H9 (cell line): ENCODE measurements around the gene WRAP73. TPM values are rescaled to one million over a fixed set of nuclear protein-coding genes. Genes with fewer than 3 reads are reported as not detected.

Source experiments
- DNase-seq: peaks from one replicate; pipeline ENCODE4 v3.0.0-alpha.2; 2017
- H2AFZ ChIP-seq: one replicate; pipeline ENCODE4 v1.6.1; 2013; ENCODE audit warnings: mild to moderate bottlenecking, low read length, control low read depth, moderate library complexity
- H2AK5ac ChIP-seq: 2 replicates; pipeline ENCODE4 v1.6.1; 2013; ENCODE audit warnings: low read length, control low read depth, mixed read lengths; ENCODE audit not compliant: insufficient read length
- H2BK120ac ChIP-seq: one replicate; pipeline ENCODE4 v1.6.1; 2013; ENCODE audit warnings: low read depth, mild to moderate bottlenecking, low read length, control low read depth, inconsistent platforms; ENCODE audit not compliant: poor library complexity, severe bottlenecking
- H2BK12ac ChIP-seq: 2 replicates; pipeline ENCODE4 v1.6.1; 2013; ENCODE audit warnings: low read length, control low read depth, mixed read lengths, low read depth; ENCODE audit not compliant: insufficient read length
- H2BK15ac ChIP-seq: 2 replicates; pipeline ENCODE4 v1.6.1; 2013; ENCODE audit warnings: low read depth, low read length, control low read depth
- H2BK20ac ChIP-seq: one replicate; pipeline ENCODE4 v1.6.1; 2013; ENCODE audit warnings: low read depth, mild to moderate bottlenecking, low read length, control low read depth, inconsistent platforms; ENCODE audit not compliant: poor library complexity, severe bottlenecking
- H2BK5ac ChIP-seq: 2 replicates; pipeline ENCODE4 v1.6.1; 2013; ENCODE audit warnings: low read length, control low read depth, mixed read lengths; ENCODE audit not compliant: insufficient read length
- H3K14ac ChIP-seq: 2 replicates; pipeline ENCODE4 v1.6.1; 2013; ENCODE audit warnings: low read length, control low read depth; ENCODE audit not compliant: insufficient read depth
- H3K18ac ChIP-seq: 2 replicates; pipeline ENCODE4 v1.6.1; 2013; ENCODE audit warnings: low read depth, mild to moderate bottlenecking, mixed read lengths, low read length, control low read depth; ENCODE audit not compliant: insufficient read length
- H3K23ac ChIP-seq: 2 replicates; pipeline ENCODE4 v1.6.1; 2013; ENCODE audit warnings: low read length, control low read depth, mixed read lengths, low read depth; ENCODE audit not compliant: insufficient read length
- H3K23me2 ChIP-seq: 2 replicates; pipeline ENCODE4 v1.6.1; 2013; ENCODE audit warnings: low read depth, mild to moderate bottlenecking, mixed read lengths, low read length, control low read depth; ENCODE audit not compliant: insufficient read length, poor library complexity, severe bottlenecking
- H3K27ac ChIP-seq: 2 replicates; pipeline ENCODE4 v1.5.1; 2013; ENCODE audit warnings: low read length, control low read depth, mixed read lengths, low read depth; ENCODE audit not compliant: insufficient read length
- H3K27me3 ChIP-seq: 2 replicates; pipeline ENCODE4 v1.6.1; 2013; ENCODE audit warnings: low read length, control low read depth, inconsistent platforms; ENCODE audit not compliant: insufficient read depth
- H3K4ac ChIP-seq: 2 replicates; pipeline ENCODE4 v1.6.1; 2013; ENCODE audit warnings: low read depth, mild to moderate bottlenecking, control low read depth, inconsistent platforms, low read length, moderate library complexity
- H3K4me1 ChIP-seq: 2 replicates; pipeline ENCODE4 v1.6.1; 2013; ENCODE audit warnings: low read length, control low read depth, inconsistent platforms; ENCODE audit not compliant: insufficient read depth
- H3K4me2 ChIP-seq: 2 replicates; pipeline ENCODE4 v1.6.1; 2013; ENCODE audit warnings: low read length, control low read depth, mixed read lengths; ENCODE audit not compliant: insufficient read length, insufficient read depth
- H3K56ac ChIP-seq: 2 replicates; pipeline ENCODE4 v1.6.1; 2013; ENCODE audit warnings: low read depth, mild to moderate bottlenecking, mixed read lengths, low read length, control low read depth; ENCODE audit not compliant: insufficient read length
- H3K79me1 ChIP-seq: 2 replicates; pipeline ENCODE4 v1.6.1; 2013; ENCODE audit warnings: low read depth, mild to moderate bottlenecking, moderate library complexity, low read length, control low read depth, inconsistent platforms; ENCODE audit not compliant: insufficient read depth, poor library complexity, severe bottlenecking
- H3K79me2 ChIP-seq: 2 replicates; pipeline ENCODE4 v1.6.1; 2013; ENCODE audit warnings: low read length, control low read depth, inconsistent platforms; ENCODE audit not compliant: insufficient read depth
- H3K9ac ChIP-seq: 2 replicates; pipeline ENCODE4 v1.6.1; 2013; ENCODE audit warnings: low read length, control low read depth, mixed read lengths; ENCODE audit not compliant: insufficient read length; ENCODE audit errors: extremely low read depth
- H3K9me3 ChIP-seq: one replicate; pipeline ENCODE4 v1.6.1; 2013; ENCODE audit warnings: low read depth, low read length, inconsistent platforms; ENCODE audit not compliant: control insufficient read depth
- H3T11ph ChIP-seq: one replicate; pipeline ENCODE4 v1.6.1; 2013; ENCODE audit warnings: mild to moderate bottlenecking, low read length, control low read depth, inconsistent platforms
- H4K20me1 ChIP-seq: one replicate; pipeline ENCODE4 v1.6.1; 2013; ENCODE audit not compliant: control insufficient read depth, insufficient read length, insufficient read depth
- H4K5ac ChIP-seq: 2 replicates; pipeline ENCODE4 v1.6.1; 2013; ENCODE audit warnings: low read depth, mild to moderate bottlenecking, mixed read lengths, low read length, control low read depth; ENCODE audit not compliant: insufficient read length
- H4K8ac ChIP-seq: replicated peaks from 2 replicates; pipeline ENCODE4 v1.6.1; 2013; ENCODE audit warnings: low read length, control low read depth, mixed read lengths, low read depth; ENCODE audit not compliant: insufficient read length
- H4K91ac ChIP-seq: 2 replicates; pipeline ENCODE4 v1.6.1; 2013; ENCODE audit warnings: low read depth, mild to moderate bottlenecking, moderate library complexity, mixed read lengths, low read length, control low read depth; ENCODE audit not compliant: insufficient read length
- H3K27ac Mint-ChIP-seq, 3 experiments: 2 replicates in 2 of 3; 3 replicates in 1 of 3; pipeline ENCODE4 v1.8.0; 2020 to 2021; ENCODE audit warnings: mixed read lengths in 3 of 3, mild to moderate bottlenecking in 1 of 3, moderate library complexity in 1 of 3
- H3K27me3 Mint-ChIP-seq: 2 replicates; pipeline ENCODE4 v1.8.0; 2021; ENCODE audit warnings: low read depth, mild to moderate bottlenecking, moderate library complexity, mixed read lengths
- H3K36me3 Mint-ChIP-seq, 3 experiments: 2 replicates in 2 of 3; 3 replicates in 1 of 3; pipeline ENCODE4 v1.8.0; 2020 to 2021; ENCODE audit warnings: low read depth in 3 of 3, mixed read lengths in 3 of 3; ENCODE audit not compliant: insufficient read depth in 1 of 3
- H3K4me1 Mint-ChIP-seq, 2 experiments: 2 replicates each; pipeline ENCODE4 v1.8.0; 2020; ENCODE audit warnings: mixed read lengths in 2 of 2
- H3K4me3 Mint-ChIP-seq, 2 experiments: 2 replicates in 1 of 2; 3 replicates in 1 of 2; pipeline ENCODE4 v1.8.0; 2020 to 2021; ENCODE audit warnings: mild to moderate bottlenecking in 2 of 2, mixed read lengths in 2 of 2, moderate library complexity in 1 of 2
- H3K9me3 Mint-ChIP-seq, 2 experiments: 2 replicates in 1 of 2; 3 replicates in 1 of 2; pipeline ENCODE4 v1.8.0; 2020; ENCODE audit warnings: mild to moderate bottlenecking in 2 of 2, mixed read lengths in 2 of 2, moderate library complexity in 1 of 2
- CTCF ChIP-seq: fragments of 200-600 bp; sonication (generic); conservative IDR thresholded peaks from 3 replicates; pipeline ENCODE4 v1.8.0; 2021; ENCODE audit warnings: antibody characterized with exemption, mild to moderate bottlenecking
- WGBS: extraction: QIAGEN DNeasy Blood & Tissue Kit; methylation state at CpG from one replicate; pipeline ENCODE4 v1.1.7; 2013; ENCODE audit warnings: missing lambda C conversion rate, low lambda C conversion rate, mixed read lengths; ENCODE audit not compliant: insufficient read length; ENCODE audit errors: extremely low coverage; 5-methylcytosine and 5-hydroxymethylcytosine counted together
- total RNA-seq: library from RNA; stranded (reverse); gene quantifications from 2 replicates; pipeline ENCODE4 v1.2.1, GENCODE V29; 2021

WRAP73 gene
- total RNA-seq, 1 experiment from 2014 or later = 28.4 TPM

GRCh38 chr1:3675436-3675835 lies 25.5 kb upstream of the WRAP73 start:
- Mint-ChIP-seq H3K27ac (peak overlapping the region in 2 of 3 experiments; percentile 44 to 79; a peak in 3 of 7 replicates), H3K36me3 (peaks cover 0 to 8% (median 0%) of the 10 kb centered on the region in 3 experiments; a peak in 2 of 7 replicates), H3K27me3 (peaks cover 21% of the 10 kb centered on the region), H3K4me1 (peaks cover 36 to 62% of the 10 kb centered on the region in 2 experiments), H3K4me3 (peak overlapping the region; percentile 50 to 52), H3K9me3 (no peaks in the 10 kb centered on the region; a peak in 1 of 5 replicates)
- H2BK15ac ChIP-seq = no peak overlapping the region
- H3K27ac ChIP-seq = no peak overlapping the region
- H4K20me1 ChIP-seq = no peaks in the 10 kb centered on the region
- H2BK120ac ChIP-seq = no peak overlapping the region
- H4K91ac ChIP-seq = no peak overlapping the region
- no peaks in the 10 kb centered on the region for H3K27me3 ChIP-seq
- no peak overlapping the region for H3K23ac ChIP-seq
- H3K79me1 ChIP-seq = no peaks in the 10 kb centered on the region
- H3K56ac ChIP-seq = no peak overlapping the region
- no peaks in the 10 kb centered on the region for H3K79me2 ChIP-seq
- no CpG with 5 or more reads among the region's 11 CpGs for whole genome bisulfite sequencing
- H2BK5ac ChIP-seq = no peak overlapping the region
- no peaks in the 10 kb centered on the region for H3K23me2 ChIP-seq
- TF ChIP-seq CTCF = no peak
- H2AFZ ChIP-seq = no peak overlapping the region
- no peak overlapping the region for H2BK20ac ChIP-seq
- DNase-seq = no peak
- H3K9me3 ChIP-seq = no peaks in the 10 kb centered on the region
- H3K4me2 ChIP-seq = peak overlapping the region; percentile 11
- no peak overlapping the region for H3T11ph ChIP-seq
- no peaks in the 10 kb centered on the region for H3K4me1 ChIP-seq
- H3K14ac ChIP-seq = no peak overlapping the region
- H4K5ac ChIP-seq = no peak overlapping the region
- H4K8ac ChIP-seq = no peak overlapping the region
- no peak overlapping the region for H3K4ac ChIP-seq
- no peak overlapping the region for H2BK12ac ChIP-seq
- no peak overlapping the region for H2AK5ac ChIP-seq
- no peak overlapping the region for H3K9ac ChIP-seq
- H3K18ac ChIP-seq = no peak overlapping the region
